ENCODE data around the gene PPIG. TPM values are rescaled to one million over a fixed set of nuclear protein-coding genes. Genes with fewer than 3 reads are reported as not detected.

The PPIG gene
- total and polyA plus RNA-seq, 2 of the 4 experiments (the other 2 are of a cell fraction) = 10.4 to 16.7 TPM

DNA sequence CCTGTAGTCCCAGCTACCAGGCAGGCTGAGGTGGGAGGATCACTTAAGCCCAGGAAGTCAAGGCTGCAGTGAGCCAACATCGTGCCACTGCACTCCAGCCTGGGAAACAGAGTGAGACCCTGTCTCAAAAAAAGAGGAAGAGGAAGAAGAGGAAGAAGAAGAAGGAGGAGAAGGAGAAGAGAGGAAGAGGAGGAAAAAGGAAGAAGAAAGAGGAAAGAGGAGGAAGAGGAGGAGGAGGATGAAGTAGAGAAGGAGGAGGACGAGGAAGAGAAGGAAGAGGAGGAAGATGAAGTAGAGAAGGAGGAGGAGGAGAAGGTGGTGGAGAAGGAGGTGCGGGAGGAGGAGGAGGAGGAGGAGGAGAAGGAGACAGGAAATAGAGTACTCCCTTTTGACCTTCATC, 72.0 kb downstream of the PPIG start:
- Histone ChIP-seq H3K4ac (ENCODE audit: low read depth, low read length) (no peak overlapping the region), H3K23ac (ENCODE audit: low read depth, low read length) (no peak overlapping the region), H2AK9ac (replicated peaks; ENCODE audit: low read depth, low read length, poor library complexity) (no peak overlapping the region), H4K8ac (ENCODE audit: low read depth in 2 of 2, low read length in 2 of 2) (no peak overlapping the region), H3K27ac (ENCODE audit: insufficient read depth, low read length) (no peak overlapping the region), H3K36me3 (ENCODE audit: control insufficient read depth, insufficient read depth, low read length) (no peaks in the 10 kb centered on the region), H3K79me1 (ENCODE audit: low read depth in 1 of 2, low read length in 2 of 2) (no peaks in the 10 kb centered on the region), H3K4me3 (ENCODE audit: insufficient read depth, low read depth, low read length) (no peak overlapping the region), H4K5ac (ENCODE audit: low read depth, low read length) (no peak overlapping the region), H2BK120ac (ENCODE audit: low read depth, low read length) (no peak overlapping the region), H3K9me1 (ENCODE audit: insufficient read depth, low read length) (no peaks in the 10 kb centered on the region), H3K4me2 (ENCODE audit: low read depth, low read length) (no peak overlapping the region), H4K20me1 (ENCODE audit: insufficient read depth, low read length) (no peaks in the 10 kb centered on the region), H3K9ac (ENCODE audit: low read depth, low read length) (no peak overlapping the region), H2BK20ac (ENCODE audit: low read depth, low read length) (no peak overlapping the region), H3K4me1 (ENCODE audit: control insufficient read depth, insufficient read depth, low read length) (no peaks in the 10 kb centered on the region), H3K18ac (ENCODE audit: low read depth, low read length) (no peak overlapping the region), H3K56ac (ENCODE audit: extremely low read depth, insufficient read depth, low read length) (no peak overlapping the region), H2BK15ac (ENCODE audit: low read depth, low read length) (no peak overlapping the region), H3K9me3 (ENCODE audit: control insufficient read depth, insufficient read depth, low read length) (no peaks in the 10 kb centered on the region), H3K27me3 (ENCODE audit: control insufficient read depth, insufficient read depth, low read length) (peaks cover 1% of the 10 kb centered on the region; the same call in 1 of the 2 replicates), H3K14ac (replicated peaks; ENCODE audit: low read depth, low read length) (no peak overlapping the region), H2BK5ac (ENCODE audit: low read depth, low read length, poor library complexity, severe bottlenecking) (no peak overlapping the region), H2AK5ac (ENCODE audit: low read depth, low read length) (no peak overlapping the region), H2AFZ (replicated peaks; ENCODE audit: low read length, poor library complexity) (no peak overlapping the region), H4K91ac (ENCODE audit: insufficient read depth, low read depth, low read length) (no peak overlapping the region)
- no TSS peak for BruUV-seq (replicated peaks)
- intact Hi-C loops (cut with micrococcal nuclease) (no loop called here), in situ Hi-C loops (cut with MboI; ENCODE audit: low sequenced_read_pairs) (no loop called here), dilution Hi-C loops (cut with HindIII; ENCODE audit: low sequenced_read_pairs, unreplicated experiment) (no loop called here)
- TF ChIP-seq POLR2A (IDR thresholded peaks at IDR 0.05; ENCODE audit: low read depth, low read length) = no peak
- no peak for TF ChIP-seq MAZ (IDR thresholded peaks at IDR 0.05; ENCODE audit: borderline replicate concordance, low read depth, low read length)
- TF ChIP-seq, protein P1, sequence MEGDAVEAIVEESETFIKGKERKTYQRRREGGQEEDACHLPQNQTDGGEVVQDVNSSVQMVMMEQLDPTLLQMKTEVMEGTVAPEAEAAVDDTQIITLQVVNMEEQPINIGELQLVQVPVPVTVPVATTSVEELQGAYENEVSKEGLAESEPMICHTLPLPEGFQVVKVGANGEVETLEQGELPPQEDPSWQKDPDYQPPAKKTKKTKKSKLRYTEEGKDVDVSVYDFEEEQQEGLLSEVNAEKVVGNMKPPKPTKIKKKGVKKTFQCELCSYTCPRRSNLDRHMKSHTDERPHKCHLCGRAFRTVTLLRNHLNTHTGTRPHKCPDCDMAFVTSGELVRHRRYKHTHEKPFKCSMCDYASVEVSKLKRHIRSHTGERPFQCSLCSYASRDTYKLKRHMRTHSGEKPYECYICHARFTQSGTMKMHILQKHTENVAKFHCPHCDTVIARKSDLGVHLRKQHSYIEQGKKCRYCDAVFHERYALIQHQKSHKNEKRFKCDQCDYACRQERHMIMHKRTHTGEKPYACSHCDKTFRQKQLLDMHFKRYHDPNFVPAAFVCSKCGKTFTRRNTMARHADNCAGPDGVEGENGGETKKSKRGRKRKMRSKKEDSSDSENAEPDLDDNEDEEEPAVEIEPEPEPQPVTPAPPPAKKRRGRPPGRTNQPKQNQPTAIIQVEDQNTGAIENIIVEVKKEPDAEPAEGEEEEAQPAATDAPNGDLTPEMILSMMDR (conservative IDR thresholded peaks at IDR 0.05; ENCODE audit: low read depth, low read length) = no peak
- no peak for TF ChIP-seq CEBPB (IDR thresholded peaks at IDR 0.05; ENCODE audit: low read depth, low read length)
- no peak for TF ChIP-seq USF2 (IDR thresholded peaks at IDR 0.05; ENCODE audit: low read depth, low read length)
- TF ChIP-seq ELK1 (IDR thresholded peaks at IDR 0.05; ENCODE audit: borderline replicate concordance, low read depth, low read length) = no peak
- TF ChIP-seq FOS (IDR thresholded peaks at IDR 0.05; ENCODE audit: low read depth, low read length) = no peak
- no peak for TF ChIP-seq SMC3 (IDR thresholded peaks at IDR 0.05; ENCODE audit: low read depth, low read length)
- TF ChIP-seq MAFK (IDR thresholded peaks at IDR 0.05; ENCODE audit: low read depth, low read length) = no peak
- no peak for TF ChIP-seq NFE2L2 (IDR thresholded peaks at IDR 0.05; ENCODE audit: low read depth, low read length)
- no peak for TF ChIP-seq CHD1 (IDR thresholded peaks at IDR 0.05; ENCODE audit: low read depth, low read length)
- no peak for TF ChIP-seq RAD21 (IDR thresholded peaks at IDR 0.05; ENCODE audit: low read length)
- no peak for TF ChIP-seq RFX5 (IDR thresholded peaks at IDR 0.05; ENCODE audit: low read depth, low read length)
- no peak for TF ChIP-seq MXI1 (IDR thresholded peaks at IDR 0.05; ENCODE audit: borderline replicate concordance, low read depth, low read length)
- no peak for ATAC-seq (ENCODE audit: low read depth)
- 50 to 85% methylated on average over 2 of the region's 3 CpGs for WGBS, 2 experiments (ENCODE audit: extremely low coverage in 2 of 2, insufficient read length in 1 of 2)
- ChIA-PET CTCF (no interaction called here), POLR2A (ENCODE audit: unreplicated experiment) (no interaction called here)
- DNase-seq = no peak
